GM12891 (cell line): ENCODE results near the gene GPX4.

Source experiments
- POLR2A ChIP-seq: IDR thresholded peaks from 2 replicates; pipeline ENCODE4 v1.6.1; 2011; ENCODE audit warnings: low read depth, low read length, control low read depth
- POLR2AphosphoS5 ChIP-seq: IDR thresholded peaks from 2 replicates; pipeline ENCODE4 v1.6.1; 2011; ENCODE audit warnings: low read depth, low read length, control low read depth
- POU2F2 ChIP-seq: IDR thresholded peaks from 2 replicates; pipeline ENCODE4 v1.6.1; 2011; ENCODE audit warnings: low read depth, mild to moderate bottlenecking, control low read depth, low read length, moderate library complexity
- SPI1 ChIP-seq: IDR thresholded peaks from 2 replicates; pipeline ENCODE4 v1.6.1; 2011; ENCODE audit warnings: low read depth, low read length, control low read depth
- TAF1 ChIP-seq: IDR thresholded peaks from 2 replicates; pipeline ENCODE4 v1.6.1; 2011; ENCODE audit warnings: low read depth, low read length, control low read depth

- no peak for TF ChIP-seq POLR2AphosphoS5
- no peak for TF ChIP-seq POLR2A
- no peak for TF ChIP-seq TAF1
- no peak for TF ChIP-seq SPI1
- TF ChIP-seq POU2F2 = no peak
Observed at GRCh38 chr19:1138121-1138520, 34.3 kb downstream of the GPX4 start.
